GM19238 (cell line): ENCODE data around the gene FAM229B.
"Not testable (repeated sequence)": the region's sequence is repeated elsewhere in the genome, so short reads cannot be mapped to it uniquely, and the experiment has no call there.

ENCODE experiments used
- DNase-seq: peaks from one replicate; pipeline ENCODE4 v3.0.0; 2011; ENCODE audit warnings: low spot score; ENCODE audit not compliant: insufficient read length

FAM229B gene

GRCh38 chr6:112062966-112063365 lies 24.4 kb upstream of the FAM229B start:
- DNase-seq, result no peak

DNA sequence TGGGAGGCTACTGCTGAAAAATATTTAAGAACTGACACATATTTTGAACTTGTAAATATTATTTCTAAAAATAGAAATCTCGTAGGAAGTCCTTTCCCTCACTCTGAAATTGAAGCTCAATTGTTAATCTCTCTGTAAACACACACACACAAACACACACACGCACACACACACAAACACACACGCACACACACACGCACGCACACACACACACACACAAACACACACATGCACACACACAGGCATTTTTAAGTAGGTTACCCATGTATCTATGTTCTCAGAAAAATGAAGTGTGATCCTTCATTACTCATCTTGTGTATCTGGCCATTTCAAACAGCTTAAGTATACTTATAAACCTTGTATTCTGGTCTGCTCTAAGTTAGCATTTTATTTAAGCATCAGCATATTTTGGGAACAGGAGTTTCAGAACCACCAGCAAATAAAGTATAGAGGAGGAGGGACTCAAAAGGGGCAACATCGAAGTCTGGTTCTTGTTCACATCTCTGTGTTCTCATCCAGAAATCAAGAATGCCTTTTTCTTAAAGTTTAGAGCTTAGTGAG lies 21.9 kb upstream of the FAM229B start:
- DNase-seq, result no peak

GRCh38 chr6:112066606-112067005 lies 20.8 kb upstream of the FAM229B start:
- DNase-seq, result no peak

DNA sequence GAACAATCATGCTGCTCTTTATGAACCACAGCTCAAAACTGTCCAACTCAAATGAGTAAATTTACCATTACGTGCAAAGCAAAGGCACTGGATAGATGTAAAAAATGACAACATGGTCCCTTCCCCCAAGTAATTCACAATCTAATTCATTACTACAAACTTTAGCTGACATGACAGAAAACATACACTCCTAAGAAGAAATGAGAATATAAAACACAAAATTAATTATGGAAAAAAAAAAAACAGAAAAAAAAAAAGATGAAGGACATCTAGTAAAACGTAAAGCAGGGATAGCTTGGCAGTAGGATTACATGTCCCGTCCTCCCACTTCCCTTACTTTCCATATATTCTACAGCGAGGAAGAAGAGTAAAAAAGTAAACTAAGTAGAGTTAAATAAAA lies 5.8 kb upstream of the FAM229B start:
- no peak for DNase-seq

DNA sequence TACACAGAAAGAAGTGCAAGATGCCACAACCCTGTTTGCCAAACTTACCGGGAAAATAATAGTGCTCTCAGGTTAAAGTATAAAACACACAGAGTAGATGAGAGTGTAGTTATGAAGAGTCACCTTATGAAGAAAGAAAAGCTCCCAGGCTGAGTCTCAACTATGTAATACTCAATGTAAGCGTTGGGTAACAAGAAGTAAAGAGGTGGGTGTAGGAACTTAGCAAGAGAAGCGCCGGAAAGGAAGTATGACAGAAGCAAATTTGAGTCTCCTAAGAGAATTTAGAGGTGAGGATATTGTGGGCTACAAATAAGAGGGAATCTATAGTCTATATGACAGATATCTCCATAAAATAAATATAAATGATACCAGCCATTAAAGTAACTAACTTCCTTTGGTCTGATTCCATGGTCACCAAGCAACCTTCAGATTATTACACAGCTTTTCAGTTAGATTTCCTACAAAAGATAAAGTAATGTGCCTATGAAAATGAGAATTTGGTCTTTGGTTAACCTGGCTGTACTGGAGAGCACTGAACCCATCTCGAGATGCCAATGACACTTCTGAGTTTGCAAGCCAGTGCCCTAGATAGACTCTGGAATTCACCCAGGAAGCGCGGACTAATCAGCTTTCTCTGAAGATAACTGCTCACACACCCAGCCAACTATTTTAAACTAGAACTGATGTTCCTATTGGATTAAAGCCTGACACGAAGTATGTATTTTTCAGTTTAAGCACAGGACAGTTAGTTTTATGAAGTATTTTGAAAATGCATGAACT lies 1.9 kb upstream of the FAM229B start:
- DNase-seq, result no peak

- peak; percentile 2 for DNase-seq
These were observed 651 bp upstream of the FAM229B start for GRCh38 chr6:112086744-112087135.

DNA sequence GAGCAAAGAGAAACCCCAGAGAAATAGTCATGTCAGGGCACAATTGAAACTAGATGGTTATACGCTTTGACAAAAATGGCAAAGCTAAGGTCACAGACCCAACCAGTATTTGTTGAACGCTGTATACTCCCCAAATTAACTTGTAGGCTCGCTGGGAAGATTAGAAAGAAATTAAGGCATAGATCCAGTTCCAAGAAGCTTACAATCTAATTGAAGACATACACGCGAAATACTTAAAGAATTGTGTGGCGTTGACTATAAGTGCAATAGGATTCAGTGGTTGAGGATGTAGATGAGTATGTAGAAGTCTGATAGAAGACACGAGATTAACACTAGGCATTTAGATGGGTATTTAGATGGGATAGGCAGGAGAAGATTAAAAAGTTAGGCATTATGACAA lies 525 bp downstream of the FAM229B start:
- DNase-seq, result no peak

- no peak for DNase-seq
These were observed 9.5 kb downstream of the FAM229B start for GRCh38 chr6:112096901-112097300.

DNA sequence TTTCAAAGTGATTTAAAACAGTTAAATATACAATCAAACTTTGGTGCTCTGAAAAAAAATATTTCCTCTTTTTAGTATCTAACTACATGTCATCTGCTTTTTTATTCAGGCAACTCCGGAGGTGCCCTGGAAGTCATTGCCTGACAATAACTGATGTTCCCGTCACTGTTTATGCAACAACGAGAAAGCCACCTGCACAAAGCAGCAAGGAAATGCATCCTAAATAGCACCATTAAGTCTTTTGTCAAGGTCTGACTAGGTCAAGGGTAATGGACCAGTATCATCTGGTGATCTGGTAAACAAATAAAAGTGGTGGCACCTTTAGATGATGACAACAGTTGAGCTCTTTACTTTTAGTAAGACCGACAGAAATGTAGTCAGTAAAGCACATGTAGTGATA lies 13.2 kb downstream of the FAM229B start:
- no peak for DNase-seq

DNA sequence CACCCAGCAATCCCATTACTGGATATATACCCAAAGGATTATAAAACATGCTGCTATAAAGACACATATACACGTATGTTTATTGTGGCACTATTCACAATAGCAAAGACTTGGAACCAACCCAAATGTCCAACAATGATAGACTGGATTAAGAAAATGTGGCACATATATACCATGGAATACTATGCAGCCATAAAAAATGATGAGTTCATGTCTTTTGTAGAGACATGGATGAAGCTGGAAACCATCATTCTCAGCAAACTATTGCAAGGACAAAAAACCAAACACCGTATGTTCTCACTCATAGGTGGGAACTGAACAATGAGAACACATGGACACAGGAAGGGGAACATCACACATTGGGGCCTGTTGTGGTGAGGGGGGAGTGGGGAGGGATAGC lies 18.6 kb downstream of the FAM229B start:
- not testable (repeated sequence) for DNase-seq

DNA sequence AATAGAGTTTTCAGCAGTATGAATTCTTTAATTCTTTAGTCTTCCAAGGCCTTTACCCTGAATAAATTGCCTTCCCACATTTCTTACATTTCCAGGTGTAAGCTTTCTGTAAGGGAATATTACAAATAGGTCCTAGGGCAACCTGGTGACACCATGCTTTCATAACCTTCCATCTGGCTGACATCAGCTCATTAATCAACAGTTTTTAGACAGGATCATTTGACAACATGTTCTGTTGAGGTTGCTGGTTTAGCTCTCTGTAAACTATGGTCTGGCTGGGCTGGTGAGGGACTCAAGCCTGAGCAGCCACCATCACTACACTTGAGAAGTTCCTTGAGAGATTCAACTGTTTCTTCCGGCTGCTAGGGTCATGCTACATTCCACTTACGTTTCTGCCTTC lies 19.2 kb downstream of the FAM229B start:
- DNase-seq, result no peak

DNA sequence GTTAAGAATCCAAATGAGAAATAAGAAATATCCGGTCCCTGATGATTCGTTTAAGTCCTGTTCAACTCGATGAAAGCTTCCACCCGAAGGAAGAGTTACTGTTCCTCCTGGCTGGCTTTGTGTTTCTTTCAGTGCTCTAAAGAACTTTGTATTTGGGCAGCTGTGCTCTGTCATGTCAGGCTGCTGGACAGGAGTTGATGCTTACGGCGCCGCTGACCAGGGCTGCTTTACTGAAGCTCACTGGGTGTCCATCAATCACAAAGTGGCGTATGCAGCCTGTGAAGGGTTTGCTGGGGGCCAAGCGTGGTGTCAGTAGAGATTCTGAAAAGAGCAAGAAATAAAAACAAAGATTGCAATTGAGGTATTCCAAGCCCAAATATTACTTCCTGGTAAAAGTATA lies 21.9 kb downstream of the FAM229B start:
- no peak for DNase-seq

DNA sequence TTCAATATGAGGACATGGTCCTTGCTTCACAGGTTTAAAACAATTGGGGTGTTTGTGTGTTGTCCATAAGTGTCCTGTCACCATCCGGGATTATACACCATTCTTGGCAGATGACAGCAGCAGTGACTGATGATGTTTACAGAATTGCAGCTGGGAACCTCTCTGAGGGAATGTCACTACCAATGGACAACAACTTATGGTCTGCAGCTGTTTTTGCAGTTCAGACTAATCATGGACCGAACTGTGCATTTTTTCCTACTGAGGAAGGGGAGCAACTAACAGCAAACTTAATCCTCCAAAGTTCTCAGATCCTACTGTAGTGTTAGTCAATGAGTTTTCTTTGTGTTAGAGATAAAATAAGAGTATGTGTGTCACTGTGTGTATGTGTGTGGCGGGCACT lies 26.0 kb downstream of the FAM229B start:
- no peak for DNase-seq

GRCh38 chr6:112113918-112114317 lies 26.5 kb downstream of the FAM229B start:
- DNase-seq, result no peak

DNA sequence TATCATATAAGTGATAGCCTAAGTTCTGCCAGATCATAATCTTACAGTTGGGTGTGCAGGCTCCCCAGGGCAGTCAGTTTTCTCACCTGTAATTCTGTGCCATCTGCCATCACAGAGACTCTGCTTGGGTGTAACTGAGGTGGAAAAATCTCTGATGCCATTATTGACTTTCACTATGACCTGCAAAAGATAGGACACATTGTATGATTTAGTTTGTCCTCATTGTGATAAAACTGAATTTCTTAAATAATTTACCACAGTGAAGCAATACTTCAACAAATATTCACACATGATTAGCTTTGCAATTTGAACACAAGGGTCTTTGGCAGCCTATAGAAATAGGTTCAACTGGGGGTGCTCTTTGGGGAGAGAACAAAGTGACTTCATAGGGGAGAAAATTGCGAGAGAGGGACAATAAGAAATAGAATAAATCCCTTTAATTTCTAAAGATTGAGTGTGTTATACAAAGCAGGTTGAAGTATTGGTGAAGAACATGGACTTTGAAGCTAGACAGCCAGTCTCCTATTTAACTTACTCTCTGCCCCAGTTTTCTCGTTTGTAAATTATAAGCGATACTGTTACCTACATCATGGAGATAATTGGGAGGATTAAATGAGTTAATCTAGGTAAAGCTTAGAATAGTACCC lies 27.3 kb downstream of the FAM229B start:
- no peak for DNase-seq

GRCh38 chr6:112116221-112116620 lies 28.8 kb downstream of the FAM229B start:
- DNase-seq, result no peak

GRCh38 chr6:112117554-112117953 lies 30.2 kb downstream of the FAM229B start:
- DNase-seq, result no peak

- no peak for DNase-seq
These were observed 30.6 kb downstream of the FAM229B start for GRCh38 chr6:112118034-112118433.

GRCh38 chr6:112122756-112123155 lies 35.4 kb downstream of the FAM229B start:
- no peak for DNase-seq

GRCh38 chr6:112123982-112124381 lies 36.6 kb downstream of the FAM229B start:
- no peak for DNase-seq

GRCh38 chr6:112128208-112128607 lies 40.8 kb downstream of the FAM229B start:
- no peak for DNase-seq

DNA sequence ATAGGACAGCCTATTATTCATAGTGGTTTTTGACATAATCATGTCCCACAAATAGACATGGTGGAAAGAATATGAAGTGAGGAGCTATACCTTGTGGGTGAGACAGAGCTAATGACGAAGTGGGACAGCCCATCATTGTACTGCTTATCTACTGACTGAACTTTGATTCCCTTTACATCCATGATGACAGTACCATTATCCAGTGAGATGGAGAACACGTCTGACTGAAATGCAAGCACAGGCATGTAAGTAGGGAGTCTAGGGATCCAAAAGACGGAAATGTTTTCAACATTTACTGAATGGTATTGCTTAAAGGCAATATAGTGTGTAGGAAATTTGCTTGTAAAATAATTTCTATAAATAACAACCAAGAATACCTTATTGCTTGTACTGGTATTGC lies 43.5 kb downstream of the FAM229B start:
- no peak for DNase-seq

GRCh38 chr6:112139052-112139451 lies 51.7 kb downstream of the FAM229B start:
- no peak for DNase-seq
